GM12874 (cell line): ENCODE measurements around the gene LHX5.

Experiments used
- TF ChIP-seq, protein P1 (sequence below): IDR thresholded peaks from 2 replicates; pipeline ENCODE4 v1.5.1; 2011; ENCODE audit warnings: low read depth, mild to moderate bottlenecking, control low read depth, low read length, moderate library complexity; ENCODE audit not compliant: insufficient read depth

LHX5 gene

DNA sequence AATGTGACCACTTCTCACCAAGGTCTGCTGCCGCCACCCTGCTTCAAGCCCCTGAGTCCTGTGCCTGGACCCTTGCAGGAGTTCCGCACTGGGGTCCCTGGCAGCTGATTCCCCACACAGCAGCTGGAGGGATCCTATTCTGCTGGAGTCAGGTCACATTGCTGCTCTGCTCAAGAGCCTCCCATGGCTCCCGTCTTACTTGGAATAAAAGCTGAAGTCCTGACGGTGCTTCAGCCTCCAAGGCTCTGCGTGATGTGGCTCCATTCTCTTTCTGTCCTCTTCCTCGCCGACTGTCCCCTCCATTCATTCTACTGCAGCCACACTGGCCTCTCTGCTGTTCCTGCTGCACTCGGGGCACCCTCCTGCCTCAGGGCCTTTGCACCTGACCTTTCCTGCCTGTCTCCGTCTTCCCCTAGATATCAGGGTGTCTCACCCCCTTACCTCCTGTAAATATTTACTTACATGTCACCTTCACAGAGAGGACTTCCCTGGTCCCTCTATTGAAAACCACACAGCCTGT lies 57.1 kb downstream of the LHX5 start:
- TF ChIP-seq, protein P1, sequence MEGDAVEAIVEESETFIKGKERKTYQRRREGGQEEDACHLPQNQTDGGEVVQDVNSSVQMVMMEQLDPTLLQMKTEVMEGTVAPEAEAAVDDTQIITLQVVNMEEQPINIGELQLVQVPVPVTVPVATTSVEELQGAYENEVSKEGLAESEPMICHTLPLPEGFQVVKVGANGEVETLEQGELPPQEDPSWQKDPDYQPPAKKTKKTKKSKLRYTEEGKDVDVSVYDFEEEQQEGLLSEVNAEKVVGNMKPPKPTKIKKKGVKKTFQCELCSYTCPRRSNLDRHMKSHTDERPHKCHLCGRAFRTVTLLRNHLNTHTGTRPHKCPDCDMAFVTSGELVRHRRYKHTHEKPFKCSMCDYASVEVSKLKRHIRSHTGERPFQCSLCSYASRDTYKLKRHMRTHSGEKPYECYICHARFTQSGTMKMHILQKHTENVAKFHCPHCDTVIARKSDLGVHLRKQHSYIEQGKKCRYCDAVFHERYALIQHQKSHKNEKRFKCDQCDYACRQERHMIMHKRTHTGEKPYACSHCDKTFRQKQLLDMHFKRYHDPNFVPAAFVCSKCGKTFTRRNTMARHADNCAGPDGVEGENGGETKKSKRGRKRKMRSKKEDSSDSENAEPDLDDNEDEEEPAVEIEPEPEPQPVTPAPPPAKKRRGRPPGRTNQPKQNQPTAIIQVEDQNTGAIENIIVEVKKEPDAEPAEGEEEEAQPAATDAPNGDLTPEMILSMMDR = no peak

DNA sequence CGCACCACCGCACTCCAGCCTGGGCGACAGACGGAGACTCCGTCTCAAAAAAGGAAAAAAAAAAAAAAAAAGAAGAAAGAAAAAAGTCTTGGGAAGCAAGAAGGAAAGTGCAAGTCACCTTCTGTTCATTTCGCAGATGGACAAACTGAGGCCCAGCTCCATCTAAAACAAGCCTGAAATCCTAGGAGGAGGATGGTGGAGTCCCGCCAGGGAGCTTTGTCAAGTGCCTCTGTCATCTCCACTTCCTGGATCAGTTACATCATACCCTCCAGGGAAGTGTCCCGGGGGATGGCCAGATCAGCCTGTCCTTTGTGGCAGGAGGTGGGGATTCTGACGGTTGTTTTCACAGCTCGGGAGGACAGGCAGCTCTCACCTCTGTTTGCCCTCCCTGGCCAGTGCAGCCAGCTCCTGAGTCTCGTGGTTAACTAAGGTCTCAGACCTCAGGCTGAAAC lies 58.2 kb downstream of the LHX5 start:
- TF ChIP-seq, protein P1 = no peak
